Lower lobe of right lung (tissue), 2 donors: ENCODE results near the gene RAPGEF4. TPM values are rescaled to one million over a fixed set of nuclear protein-coding genes. Genes with fewer than 3 reads are reported as not detected.

Experiments
- ATAC-seq, 2 donors: fragments of 200-7000 bp; cut with Tn5 transposase; one replicate each; pipeline ENCODE4 v1.9.1; 2020 to 2022; ENCODE audit warnings: mild to moderate bottlenecking in 2 of 2, moderate library complexity in 2 of 2
- DNase-seq: peaks from one replicate; pipeline ENCODE4 v3.0.0-alpha.2; 2020
- H3K27ac ChIP-seq: fragments of 200-600 bp; one replicate; pipeline ENCODE4 v1.8.0; 2022
- H3K27me3 ChIP-seq: fragments of 200-600 bp; one replicate; pipeline ENCODE4 v1.8.0; 2022; ENCODE audit warnings: low read depth
- H3K36me3 ChIP-seq: fragments of 200-600 bp; one replicate; pipeline ENCODE4 v1.8.0; 2022; ENCODE audit warnings: mild to moderate bottlenecking
- H3K4me1 ChIP-seq: fragments of 200-600 bp; one replicate; pipeline ENCODE4 v1.8.0; 2022
- H3K4me3 ChIP-seq: fragments of 200-600 bp; one replicate; pipeline ENCODE4 v1.8.0; 2022; ENCODE audit warnings: mild to moderate bottlenecking
- H3K9me3 ChIP-seq: fragments of 200-600 bp; one replicate; pipeline ENCODE4 v1.8.0; 2022
- intact Hi-C: fragments of 100-400 bp; cut with DNase I; formaldehyde crosslinking; loops from one replicate; pipeline ENCODE4 v1.11.0; 2022
- total RNA-seq: library from RNA; stranded (reverse); fragmentation: NEBNext Ultra II Directional; extraction: Animal tissue kit (Norgen Biotek cat#: 25700); gene quantifications from one replicate; pipeline ENCODE4 v1.2.1, GENCODE V29; 2021
- TF ChIP-seq, protein P1 (sequence below): fragments of 200-600 bp; IDR thresholded peaks from one replicate; pipeline ENCODE4 v1.8.0; 2022; ENCODE audit warnings: antibody characterized with exemption, mild to moderate bottlenecking
- donor health status: DM: no; HTN: yes; CAD: no; lungs with severe emphysema.

The RAPGEF4 gene
- total RNA-seq, 1 donor from 2014 or later: 14.6 TPM

DNA sequence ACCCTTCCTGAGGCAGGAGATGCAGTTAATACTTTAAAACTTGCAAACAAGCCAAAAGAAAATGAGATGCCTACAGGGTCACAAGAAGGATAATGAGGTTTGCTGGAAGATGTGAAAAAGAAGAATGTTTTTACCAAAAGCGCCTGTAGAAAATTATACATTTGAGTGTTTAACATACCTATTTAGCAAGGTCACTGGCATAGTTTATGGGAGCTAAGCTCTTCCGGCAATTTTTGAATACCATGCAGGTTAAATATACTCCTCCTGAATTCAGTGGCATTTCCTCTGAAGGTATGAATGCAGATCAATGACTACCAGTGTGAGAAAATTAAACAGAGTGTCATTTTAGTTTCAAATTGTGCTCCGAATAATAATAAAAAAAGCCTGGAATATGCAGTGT lies 318.8 kb downstream of the RAPGEF4 start:
- intact Hi-C loops: no loop called here
- Histone ChIP-seq H3K27ac (no peak overlapping the region), H3K27me3 (no peaks in the 10 kb centered on the region), H3K4me3 (no peak overlapping the region), H3K9me3 (no peaks in the 10 kb centered on the region), H3K36me3 (no peaks in the 10 kb centered on the region), H3K4me1 (peaks cover 10% of the 10 kb centered on the region)
- DNase-seq (no peak), ATAC-seq (no peak)
- TF ChIP-seq, protein P1, sequence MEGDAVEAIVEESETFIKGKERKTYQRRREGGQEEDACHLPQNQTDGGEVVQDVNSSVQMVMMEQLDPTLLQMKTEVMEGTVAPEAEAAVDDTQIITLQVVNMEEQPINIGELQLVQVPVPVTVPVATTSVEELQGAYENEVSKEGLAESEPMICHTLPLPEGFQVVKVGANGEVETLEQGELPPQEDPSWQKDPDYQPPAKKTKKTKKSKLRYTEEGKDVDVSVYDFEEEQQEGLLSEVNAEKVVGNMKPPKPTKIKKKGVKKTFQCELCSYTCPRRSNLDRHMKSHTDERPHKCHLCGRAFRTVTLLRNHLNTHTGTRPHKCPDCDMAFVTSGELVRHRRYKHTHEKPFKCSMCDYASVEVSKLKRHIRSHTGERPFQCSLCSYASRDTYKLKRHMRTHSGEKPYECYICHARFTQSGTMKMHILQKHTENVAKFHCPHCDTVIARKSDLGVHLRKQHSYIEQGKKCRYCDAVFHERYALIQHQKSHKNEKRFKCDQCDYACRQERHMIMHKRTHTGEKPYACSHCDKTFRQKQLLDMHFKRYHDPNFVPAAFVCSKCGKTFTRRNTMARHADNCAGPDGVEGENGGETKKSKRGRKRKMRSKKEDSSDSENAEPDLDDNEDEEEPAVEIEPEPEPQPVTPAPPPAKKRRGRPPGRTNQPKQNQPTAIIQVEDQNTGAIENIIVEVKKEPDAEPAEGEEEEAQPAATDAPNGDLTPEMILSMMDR: no peak

DNA sequence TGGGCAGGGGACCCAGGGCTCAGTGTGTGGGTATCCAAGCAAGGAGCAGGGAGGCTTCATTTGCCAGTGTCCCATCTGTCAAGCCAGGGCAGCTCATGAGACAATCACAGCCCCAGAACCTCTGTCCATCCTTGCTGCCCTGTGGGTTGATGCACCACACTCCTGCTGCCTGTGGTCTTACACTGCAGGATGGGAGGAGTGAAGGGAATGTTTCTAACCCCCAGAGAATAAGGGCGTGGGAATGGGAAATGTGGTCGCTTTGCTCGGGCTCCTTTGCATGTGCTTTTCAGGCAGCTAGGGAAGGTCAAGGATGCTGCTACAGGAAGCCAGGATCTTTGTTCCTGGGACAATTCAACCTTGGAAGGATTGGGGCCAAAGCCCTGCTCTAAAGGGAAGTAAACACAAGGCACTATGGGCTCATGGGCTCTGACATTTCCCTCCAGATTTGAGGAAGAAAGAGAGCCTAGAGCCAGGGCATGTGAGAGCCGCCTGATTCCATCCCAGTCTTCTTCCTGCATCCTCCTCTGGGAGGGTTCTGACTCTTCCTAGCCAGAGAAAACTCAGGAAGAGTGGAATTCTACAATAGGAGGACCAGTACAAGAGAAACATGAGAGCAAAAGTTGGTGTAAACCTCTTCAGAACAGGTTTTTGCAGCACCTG lies 321.2 kb downstream of the RAPGEF4 start:
- Histone ChIP-seq H3K27me3 (no peaks in the 10 kb centered on the region), H3K4me1 (peaks cover 17% of the 10 kb centered on the region), H3K36me3 (no peaks in the 10 kb centered on the region), H3K9me3 (no peaks in the 10 kb centered on the region), H3K4me3 (no peak overlapping the region), H3K27ac (no peak overlapping the region)
- intact Hi-C loops: no loop called here
- no peak for ATAC-seq
- TF ChIP-seq, protein P1: no peak
- no peak for DNase-seq

DNA sequence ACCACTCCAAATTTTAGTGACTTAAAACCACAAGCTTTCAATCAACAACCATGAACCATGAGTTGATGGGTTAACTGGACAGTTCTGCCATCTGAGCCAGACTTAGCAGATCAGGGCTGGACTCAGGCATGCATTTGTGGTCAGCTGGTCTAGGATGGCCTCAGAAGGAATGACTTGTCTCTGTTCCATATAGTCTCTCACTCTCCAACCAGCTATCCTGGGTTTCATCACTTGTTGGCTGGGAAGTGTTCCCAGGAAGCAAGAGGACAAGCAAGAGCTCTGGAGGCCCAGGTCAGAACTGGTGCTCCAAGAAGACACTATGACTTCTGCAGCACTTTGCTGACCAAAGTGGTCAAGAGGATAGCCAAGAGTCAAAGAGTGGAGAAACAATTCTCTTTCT lies 322.5 kb downstream of the RAPGEF4 start:
- Histone ChIP-seq H3K4me1 (peaks cover 17% of the 10 kb centered on the region), H3K27ac (no peak overlapping the region), H3K36me3 (no peaks in the 10 kb centered on the region), H3K4me3 (no peak overlapping the region), H3K9me3 (no peaks in the 10 kb centered on the region), H3K27me3 (no peaks in the 10 kb centered on the region)
- DNase-seq (no peak), ATAC-seq (no peak)
- intact Hi-C loops: no loop called here
- TF ChIP-seq, protein P1: no peak

DNA sequence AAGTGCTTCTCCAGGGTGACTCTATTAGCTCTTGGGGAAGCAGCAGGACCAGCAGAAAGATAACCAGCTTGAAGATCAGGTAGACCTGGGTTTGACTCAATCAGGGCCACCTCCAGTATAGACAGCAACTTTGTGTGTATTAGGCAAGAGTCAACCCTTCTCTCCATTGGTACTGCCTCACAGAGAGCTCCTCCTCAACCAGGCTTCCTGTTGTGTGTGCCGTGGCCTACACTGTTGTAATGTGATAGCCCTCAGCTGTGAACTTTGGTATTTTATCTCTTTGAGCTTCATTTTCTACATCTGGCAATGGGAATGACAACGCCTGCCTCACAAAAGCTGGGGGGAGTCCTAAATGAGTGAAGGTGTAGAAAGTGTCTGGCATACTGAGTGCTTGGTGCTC lies 323.0 kb downstream of the RAPGEF4 start:
- no peaks in the 10 kb centered on the region for H3K9me3 ChIP-seq
- H3K4me3 ChIP-seq: no peak overlapping the region
- H3K4me1 ChIP-seq: peaks cover 17% of the 10 kb centered on the region
- TF ChIP-seq, protein P1: no peak
- ATAC-seq (peak in 1 of 2 donors; percentile 48), DNase-seq (no peak)
- H3K27ac ChIP-seq: no peak overlapping the region
- intact Hi-C loops: no loop called here
- no peaks in the 10 kb centered on the region for H3K27me3 ChIP-seq
- no peaks in the 10 kb centered on the region for H3K36me3 ChIP-seq

DNA sequence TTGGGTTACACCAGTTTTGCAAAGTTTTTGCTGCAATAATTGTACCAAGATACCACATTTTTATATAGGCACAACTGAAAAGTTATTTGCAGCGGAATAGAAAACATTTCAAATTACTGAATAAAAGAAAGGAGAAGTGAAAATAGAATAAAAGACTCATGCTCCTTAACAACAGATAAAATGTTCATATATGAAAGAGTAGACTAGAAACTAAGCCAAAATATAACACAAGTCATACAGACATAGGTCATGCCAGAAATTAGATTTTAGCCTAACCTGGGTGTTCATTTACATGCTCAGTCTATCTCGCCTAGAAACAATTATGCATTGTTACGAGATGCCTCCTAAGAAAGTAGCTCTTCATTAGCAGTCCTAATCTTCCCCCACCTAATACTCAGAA lies 323.6 kb downstream of the RAPGEF4 start:
- DNase-seq (no peak), ATAC-seq (no peak)
- Histone ChIP-seq H3K4me3 (no peak overlapping the region), H3K27ac (no peak overlapping the region), H3K36me3 (no peaks in the 10 kb centered on the region), H3K27me3 (no peaks in the 10 kb centered on the region), H3K4me1 (peaks cover 17% of the 10 kb centered on the region), H3K9me3 (no peaks in the 10 kb centered on the region)
- intact Hi-C loops: no loop called here
- TF ChIP-seq, protein P1: no peak
